CD4-positive, alpha-beta T cell treated with Interleukin-15 for 4 hours (primary cell): ENCODE data around the gene GPR151.
"Not testable (repeated sequence)": the region's sequence is repeated elsewhere in the genome, so short reads cannot be mapped to it uniquely, and the experiment has no call there.

Experiments
- DNase-seq: peaks from one replicate; pipeline ENCODE4 v3.0.0-alpha.2; 2020; ENCODE audit warnings: low spot score

GPR151 gene

GRCh38 chr5:146516151-146516475, at the start of gene GPR151:
Gene GPR151, minus strand, starts transcription at chr5:146516190. Its CDS starts 77 bp downstream, at chr5:146516113.
- DNase-seq = no peak

GRCh38 chr5:146564007-146564762, 48.2 kb upstream of the GPR151 start:
- no peak for DNase-seq

GRCh38 chr5:146562461-146562860, 46.5 kb upstream of the GPR151 start:
- DNase-seq = no peak

GRCh38 chr5:146561711-146562110, 45.7 kb upstream of the GPR151 start:
- DNase-seq = no peak

GRCh38 chr5:146560205-146560812, 44.3 kb upstream of the GPR151 start:
- no peak for DNase-seq

- DNase-seq = not testable (repeated sequence)
Observed at GRCh38 chr5:146556884-146557283, 40.9 kb upstream of the GPR151 start.

GRCh38 chr5:146553446-146553845, 37.5 kb upstream of the GPR151 start:
- DNase-seq = no peak

- DNase-seq = no peak
Observed at GRCh38 chr5:146549615-146550014, 33.6 kb upstream of the GPR151 start.

GRCh38 chr5:146548781-146549449, 32.9 kb upstream of the GPR151 start:
- DNase-seq = no peak

GRCh38 chr5:146544232-146544631, 28.2 kb upstream of the GPR151 start:
- no peak for DNase-seq

GRCh38 chr5:146541958-146542849, 26.2 kb upstream of the GPR151 start:
- peak; percentile 63 for DNase-seq

GRCh38 chr5:146540414-146540813, 24.4 kb upstream of the GPR151 start:
- no peak for DNase-seq

- DNase-seq = no peak
Observed at GRCh38 chr5:146539973-146540372, 24.0 kb upstream of the GPR151 start.

- no peak for DNase-seq
Observed at GRCh38 chr5:146538432-146538831, 22.4 kb upstream of the GPR151 start.

GRCh38 chr5:146533882-146534281, 17.9 kb upstream of the GPR151 start:
- no peak for DNase-seq

GRCh38 chr5:146533260-146533857, 17.4 kb upstream of the GPR151 start:
- peak; percentile 73 for DNase-seq

- no peak for DNase-seq
Observed at GRCh38 chr5:146529984-146530383, 14.0 kb upstream of the GPR151 start.

- no peak for DNase-seq
Observed at GRCh38 chr5:146528236-146528635, 12.2 kb upstream of the GPR151 start.

GRCh38 chr5:146527785-146528184, 11.8 kb upstream of the GPR151 start:
- DNase-seq = no peak

- DNase-seq = no peak
Observed at GRCh38 chr5:146523698-146524097, 7.7 kb upstream of the GPR151 start.

- DNase-seq = no peak
Observed at GRCh38 chr5:146521403-146522106, 5.6 kb upstream of the GPR151 start.
